GM23338 (cell line): ENCODE data around the gene MROH7. TPM values are rescaled to one million over a fixed set of nuclear protein-coding genes. Genes with fewer than 3 reads are reported as not detected.

Experiments
- ATAC-seq: fragments of 200-7000 bp; cut with Tn5 transposase; 3 replicates; pipeline ENCODE4 v1.9.1; 2020
- DNase-seq: peaks from one replicate; pipeline ENCODE4 v3.0.0-alpha.2; 2015; ENCODE audit warnings: low spot score
- H2AFZ ChIP-seq: fragments of 200-600 bp; sonication (generic); 2 replicates; pipeline ENCODE4 v1.8.0; 2016; ENCODE audit warnings: antibody characterized with exemption, mild to moderate bottlenecking, moderate library complexity
- H3F3A ChIP-seq: fragments of 200-600 bp; sonication (generic); replicated peaks from 2 replicates; pipeline ENCODE4 v1.8.0; 2017; ENCODE audit warnings: antibody characterized with exemption, mixed run types, low read depth
- H3K27ac ChIP-seq: fragments of 200-600 bp; sonication (generic); 2 replicates; pipeline ENCODE4 v1.6.1; 2016; ENCODE audit warnings: low read depth
- H3K27me3 ChIP-seq: fragments of 200-600 bp; sonication (generic); 2 replicates; pipeline ENCODE4 v1.8.0; 2016; ENCODE audit warnings: mild to moderate bottlenecking, mixed run types, moderate library complexity; ENCODE audit not compliant: insufficient read depth
- H3K36me3 ChIP-seq: fragments of 200-600 bp; sonication (generic); 2 replicates; pipeline ENCODE4 v1.8.0; 2016; ENCODE audit warnings: mild to moderate bottlenecking; ENCODE audit not compliant: insufficient read depth
- H3K4me1 ChIP-seq: fragments of 200-600 bp; sonication (generic); 2 replicates; pipeline ENCODE4 v1.8.0; 2016; ENCODE audit warnings: mild to moderate bottlenecking, moderate library complexity; ENCODE audit not compliant: insufficient read depth
- H3K4me2 ChIP-seq: fragments of 200-600 bp; sonication (generic); 2 replicates; pipeline ENCODE4 v1.7.1; 2017; ENCODE audit warnings: mixed run types
- H3K4me3 ChIP-seq: fragments of 200-600 bp; sonication (generic); 2 replicates; pipeline ENCODE4 v1.6.1; 2016; ENCODE audit warnings: mixed run types
- H3K79me2 ChIP-seq: fragments of 200-600 bp; sonication (generic); replicated peaks from 2 replicates; pipeline ENCODE4 v1.8.0; 2017; ENCODE audit warnings: mild to moderate bottlenecking; ENCODE audit not compliant: insufficient read depth
- H3K9me2 ChIP-seq: fragments of 200-600 bp; sonication (generic); 2 replicates; pipeline ENCODE4 v1.8.0; 2017; ENCODE audit not compliant: insufficient read depth
- H4K20me1 ChIP-seq: fragments of 200-600 bp; sonication (generic); replicated peaks from 2 replicates; pipeline ENCODE4 v1.8.0; 2017; ENCODE audit warnings: mild to moderate bottlenecking; ENCODE audit not compliant: insufficient read depth
- H3K27ac Mint-ChIP-seq: 2 replicates; pipeline ENCODE4 v1.8.0; 2020; ENCODE audit warnings: inconsistent platforms, mild to moderate bottlenecking, moderate library complexity, mixed read lengths
- H3K27me3 Mint-ChIP-seq: 3 replicates; pipeline ENCODE4 v1.8.0; 2022; ENCODE audit warnings: low read depth, mild to moderate bottlenecking, moderate library complexity, mixed read lengths, inconsistent platforms; ENCODE audit not compliant: insufficient read depth, poor library complexity
- H3K36me3 Mint-ChIP-seq: 3 replicates; pipeline ENCODE4 v1.8.0; 2021; ENCODE audit warnings: low read depth, mild to moderate bottlenecking, inconsistent platforms, moderate library complexity, mixed read lengths
- H3K4me1 Mint-ChIP-seq: 3 replicates; pipeline ENCODE4 v1.8.0; 2020; ENCODE audit warnings: mild to moderate bottlenecking, inconsistent platforms, mixed read lengths
- H3K4me3 Mint-ChIP-seq: 3 replicates; pipeline ENCODE4 v1.8.0; 2021; ENCODE audit warnings: moderate library complexity, mild to moderate bottlenecking, inconsistent platforms, mixed read lengths
- H3K9me3 Mint-ChIP-seq: 3 replicates; pipeline ENCODE4 v1.8.0; 2020; ENCODE audit warnings: moderate library complexity, mild to moderate bottlenecking, inconsistent platforms, mixed read lengths
- CREB1 ChIP-seq: fragments of 250-450 bp; sonication (Bioruptor Pico); IDR thresholded peaks from 2 replicates; pipeline ENCODE4 v1.5.0; 2020; ENCODE audit warnings: low read depth, mild to moderate bottlenecking, moderate library complexity
- EZH2 ChIP-seq: fragments of 200-600 bp; sonication (generic); IDR thresholded peaks from one replicate; pipeline ENCODE4 v1.8.0; 2017; ENCODE audit warnings: antibody characterized with exemption, mild to moderate bottlenecking, low read depth; ENCODE audit not compliant: unreplicated experiment
- JUNB ChIP-seq: IDR thresholded peaks from one replicate; pipeline ENCODE4 v1.6.1; 2016; ENCODE audit warnings: antibody characterized with exemption; ENCODE audit not compliant: unreplicated experiment
- ZNF114 ChIP-seq: fragments of 250-450 bp; sonication (Bioruptor Pico); IDR thresholded peaks from 2 replicates; pipeline ENCODE4 v1.5.0; 2020; ENCODE audit warnings: mild to moderate bottlenecking, moderate library complexity
- polyA plus RNA-seq: library from polyadenylated mRNA; unstranded; fragments of >200 nt; fragmentation: Nextera tagmentation; extraction: Ambion mirVana; gene quantifications from 2 replicates; pipeline ENCODE4 v1.2.1, GENCODE V29; 2016
- total RNA-seq: library from RNA; depleted of rRNA; stranded (reverse); fragments of >200 nt; shearing (Covaris generic); gene quantifications from 2 replicates; pipeline ENCODE4 v1.2.3, GENCODE V29; 2014
- TF ChIP-seq, protein P1 (sequence below): fragments of 250-450 bp; sonication (Bioruptor Pico); IDR thresholded peaks from 2 replicates; pipeline ENCODE4 v1.5.0; 2020; ENCODE audit warnings: mild to moderate bottlenecking, moderate library complexity
- TF ChIP-seq, protein P2 (sequence below): IDR thresholded peaks from one replicate; pipeline ENCODE4 v1.6.1; 2018; ENCODE audit warnings: antibody characterized with exemption; ENCODE audit not compliant: unreplicated experiment

MROH7 gene
- total and polyA plus RNA-seq, 2 experiments from 2014 or later, result 0.17 TPM; not detected in 1

DNA sequence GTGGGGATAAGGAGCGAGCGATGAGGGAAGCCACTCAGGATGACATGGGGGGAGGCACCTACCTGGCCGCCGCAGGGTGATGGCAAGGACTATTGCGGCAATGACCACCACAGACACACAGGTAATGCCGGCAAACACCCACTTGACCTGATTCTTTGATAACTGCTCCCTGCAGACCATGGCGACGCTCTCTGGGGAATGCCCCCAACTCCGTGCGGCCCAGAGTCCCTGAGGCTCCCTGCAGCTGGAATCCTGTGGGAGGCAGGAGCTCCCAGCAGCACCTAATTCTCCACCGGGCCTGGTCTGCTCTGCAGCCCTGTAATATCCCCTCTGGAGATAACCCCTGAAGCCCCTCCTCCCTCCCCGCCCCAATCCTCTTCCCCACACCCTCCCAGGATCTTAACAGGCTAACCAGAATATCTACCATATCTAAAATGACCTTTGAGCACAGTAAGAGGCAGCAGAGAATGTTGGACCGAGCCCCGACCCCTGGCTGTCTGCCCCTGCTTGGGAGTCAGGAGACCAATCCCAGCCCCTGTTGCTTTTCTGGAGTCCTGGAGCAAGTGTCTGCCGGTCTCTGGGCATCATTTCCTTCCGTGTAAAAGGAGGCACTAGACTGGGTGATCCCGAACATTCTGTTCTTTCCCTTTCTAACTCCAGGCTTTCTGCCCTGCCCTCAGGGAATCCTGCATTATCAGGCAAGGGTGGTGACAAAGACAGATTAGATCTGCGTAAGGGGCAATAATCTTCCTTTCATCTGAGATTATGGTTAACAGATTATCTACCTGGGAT is 18.2 kb upstream of the MROH7 start, which contains the start of gene FAM151A (continued):
- TF ChIP-seq, protein P1, sequence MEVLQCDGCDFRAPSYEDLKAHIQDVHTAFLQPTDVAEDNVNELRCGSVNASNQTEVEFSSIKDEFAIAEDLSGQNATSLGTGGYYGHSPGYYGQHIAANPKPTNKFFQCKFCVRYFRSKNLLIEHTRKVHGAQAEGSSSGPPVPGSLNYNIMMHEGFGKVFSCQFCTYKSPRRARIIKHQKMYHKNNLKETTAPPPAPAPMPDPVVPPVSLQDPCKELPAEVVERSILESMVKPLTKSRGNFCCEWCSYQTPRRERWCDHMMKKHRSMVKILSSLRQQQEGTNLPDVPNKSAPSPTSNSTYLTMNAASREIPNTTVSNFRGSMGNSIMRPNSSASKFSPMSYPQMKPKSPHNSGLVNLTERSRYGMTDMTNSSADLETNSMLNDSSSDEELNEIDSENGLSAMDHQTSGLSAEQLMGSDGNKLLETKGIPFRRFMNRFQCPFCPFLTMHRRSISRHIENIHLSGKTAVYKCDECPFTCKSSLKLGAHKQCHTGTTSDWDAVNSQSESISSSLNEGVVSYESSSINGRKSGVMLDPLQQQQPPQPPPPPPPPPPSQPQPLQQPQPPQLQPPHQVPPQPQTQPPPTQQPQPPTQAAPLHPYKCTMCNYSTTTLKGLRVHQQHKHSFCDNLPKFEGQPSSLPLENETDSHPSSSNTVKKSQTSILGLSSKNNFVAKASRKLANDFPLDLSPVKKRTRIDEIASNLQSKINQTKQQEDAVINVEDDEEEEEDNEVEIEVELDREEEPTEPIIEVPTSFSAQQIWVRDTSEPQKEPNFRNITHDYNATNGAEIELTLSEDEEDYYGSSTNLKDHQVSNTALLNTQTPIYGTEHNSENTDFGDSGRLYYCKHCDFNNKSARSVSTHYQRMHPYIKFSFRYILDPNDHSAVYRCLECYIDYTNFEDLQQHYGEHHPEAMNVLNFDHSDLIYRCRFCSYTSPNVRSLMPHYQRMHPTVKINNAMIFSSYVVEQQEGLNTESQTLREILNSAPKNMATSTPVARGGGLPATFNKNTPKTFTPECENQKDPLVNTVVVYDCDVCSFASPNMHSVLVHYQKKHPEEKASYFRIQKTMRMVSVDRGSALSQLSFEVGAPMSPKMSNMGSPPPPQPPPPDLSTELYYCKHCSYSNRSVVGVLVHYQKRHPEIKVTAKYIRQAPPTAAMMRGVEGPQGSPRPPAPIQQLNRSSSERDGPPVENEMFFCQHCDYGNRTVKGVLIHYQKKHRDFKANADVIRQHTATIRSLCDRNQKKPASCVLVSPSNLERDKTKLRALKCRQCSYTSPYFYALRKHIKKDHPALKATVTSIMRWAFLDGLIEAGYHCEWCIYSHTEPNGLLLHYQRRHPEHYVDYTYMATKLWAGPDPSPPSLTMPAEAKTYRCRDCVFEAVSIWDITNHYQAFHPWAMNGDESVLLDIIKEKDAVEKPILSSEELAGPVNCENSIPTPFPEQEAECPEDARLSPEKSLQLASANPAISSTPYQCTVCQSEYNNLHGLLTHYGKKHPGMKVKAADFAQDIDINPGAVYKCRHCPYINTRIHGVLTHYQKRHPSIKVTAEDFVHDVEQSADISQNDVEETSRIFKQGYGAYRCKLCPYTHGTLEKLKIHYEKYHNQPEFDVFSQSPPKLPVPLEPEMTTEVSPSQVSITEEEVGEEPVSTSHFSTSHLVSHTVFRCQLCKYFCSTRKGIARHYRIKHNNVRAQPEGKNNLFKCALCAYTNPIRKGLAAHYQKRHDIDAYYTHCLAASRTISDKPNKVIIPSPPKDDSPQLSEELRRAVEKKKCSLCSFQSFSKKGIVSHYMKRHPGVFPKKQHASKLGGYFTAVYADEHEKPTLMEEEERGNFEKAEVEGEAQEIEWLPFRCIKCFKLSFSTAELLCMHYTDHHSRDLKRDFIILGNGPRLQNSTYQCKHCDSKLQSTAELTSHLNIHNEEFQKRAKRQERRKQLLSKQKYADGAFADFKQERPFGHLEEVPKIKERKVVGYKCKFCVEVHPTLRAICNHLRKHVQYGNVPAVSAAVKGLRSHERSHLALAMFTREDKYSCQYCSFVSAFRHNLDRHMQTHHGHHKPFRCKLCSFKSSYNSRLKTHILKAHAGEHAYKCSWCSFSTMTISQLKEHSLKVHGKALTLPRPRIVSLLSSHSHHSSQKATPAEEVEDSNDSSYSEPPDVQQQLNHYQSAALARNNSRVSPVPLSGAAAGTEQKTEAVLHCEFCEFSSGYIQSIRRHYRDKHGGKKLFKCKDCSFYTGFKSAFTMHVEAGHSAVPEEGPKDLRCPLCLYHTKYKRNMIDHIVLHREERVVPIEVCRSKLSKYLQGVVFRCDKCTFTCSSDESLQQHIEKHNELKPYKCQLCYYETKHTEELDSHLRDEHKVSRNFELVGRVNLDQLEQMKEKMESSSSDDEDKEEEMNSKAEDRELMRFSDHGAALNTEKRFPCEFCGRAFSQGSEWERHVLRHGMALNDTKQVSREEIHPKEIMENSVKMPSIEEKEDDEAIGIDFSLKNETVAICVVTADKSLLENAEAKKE (CRISPR knock-in tag), result no peak
- TF ChIP-seq EZH2, result no peak
- TF ChIP-seq CREB1 (CRISPR knock-in tag), result no peak

DNA sequence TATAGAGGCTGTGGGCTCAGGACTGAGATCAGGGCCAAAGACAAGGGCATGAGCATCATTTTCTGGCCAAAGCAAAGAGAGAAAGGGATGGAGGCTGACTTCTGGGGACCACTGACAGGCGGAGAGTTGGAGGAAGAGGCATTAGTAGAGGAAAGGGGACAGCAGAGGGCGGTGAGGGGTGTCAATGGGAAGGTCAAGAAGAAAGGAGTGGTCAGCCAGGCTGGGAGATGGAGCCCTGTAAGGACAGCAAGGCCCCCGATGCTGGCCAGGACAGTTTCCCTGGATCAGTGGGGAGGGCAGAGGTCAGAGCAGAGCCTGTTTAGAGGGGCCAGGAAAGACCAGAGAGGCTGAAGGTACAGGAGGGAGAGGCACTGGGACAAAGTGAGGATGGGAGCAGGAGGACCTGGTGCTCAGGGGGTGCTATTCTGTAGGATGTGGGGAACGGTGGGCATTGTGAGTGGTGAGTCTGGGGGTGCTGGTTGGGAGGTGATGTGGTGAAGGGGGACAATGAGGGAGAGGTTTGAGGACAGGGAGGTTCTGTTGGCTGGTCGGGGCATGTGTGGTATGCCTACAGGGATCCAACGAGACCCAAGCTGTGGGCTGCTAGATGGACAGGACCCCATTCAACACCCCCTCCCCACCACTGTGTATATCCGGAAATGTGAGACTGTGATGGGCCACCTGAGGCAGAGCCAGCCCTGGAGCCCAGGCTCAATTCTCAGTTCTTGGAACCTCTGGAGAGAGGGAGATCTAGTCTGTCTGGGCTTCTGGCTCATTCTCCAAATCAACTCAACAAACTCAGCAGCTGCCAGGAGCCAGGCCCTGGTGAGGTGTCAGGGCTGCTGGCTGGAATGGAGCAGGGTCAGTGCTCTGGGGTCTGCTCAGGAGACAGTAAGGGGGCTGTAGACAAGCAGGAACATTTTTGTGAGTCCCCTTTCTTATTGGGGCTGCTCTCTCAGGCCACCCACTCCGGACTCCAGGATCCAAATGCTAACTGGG is 16.8 kb upstream of the MROH7 start:
- Mint-ChIP-seq H3K27me3 (peaks cover 5% of the 10 kb centered on the region), H3K27ac (no peak overlapping the region), H3K9me3 (no peaks in the 10 kb centered on the region), H3K36me3 (no peaks in the 10 kb centered on the region), H3K4me3 (no peak overlapping the region), H3K4me1 (no peaks in the 10 kb centered on the region)
- Histone ChIP-seq H3K4me1 (no peaks in the 10 kb centered on the region), H4K20me1 (no peaks in the 10 kb centered on the region), H3K27me3 (no peaks in the 10 kb centered on the region), H3K4me3 (no peak overlapping the region), H3K27ac (no peak overlapping the region), H3F3A (no peaks in the 10 kb centered on the region), H2AFZ (no peak overlapping the region), H3K9me2 (no peaks in the 10 kb centered on the region), H3K36me3 (no peaks in the 10 kb centered on the region), H3K4me2 (no peak overlapping the region), H3K79me2 (no peaks in the 10 kb centered on the region)
- ATAC-seq (no peak), DNase-seq (no peak)
- TF ChIP-seq JUNB (no peak), EZH2 (no peak), ZNF114 (CRISPR knock-in tag) (no peak)
- TF ChIP-seq, protein P2, sequence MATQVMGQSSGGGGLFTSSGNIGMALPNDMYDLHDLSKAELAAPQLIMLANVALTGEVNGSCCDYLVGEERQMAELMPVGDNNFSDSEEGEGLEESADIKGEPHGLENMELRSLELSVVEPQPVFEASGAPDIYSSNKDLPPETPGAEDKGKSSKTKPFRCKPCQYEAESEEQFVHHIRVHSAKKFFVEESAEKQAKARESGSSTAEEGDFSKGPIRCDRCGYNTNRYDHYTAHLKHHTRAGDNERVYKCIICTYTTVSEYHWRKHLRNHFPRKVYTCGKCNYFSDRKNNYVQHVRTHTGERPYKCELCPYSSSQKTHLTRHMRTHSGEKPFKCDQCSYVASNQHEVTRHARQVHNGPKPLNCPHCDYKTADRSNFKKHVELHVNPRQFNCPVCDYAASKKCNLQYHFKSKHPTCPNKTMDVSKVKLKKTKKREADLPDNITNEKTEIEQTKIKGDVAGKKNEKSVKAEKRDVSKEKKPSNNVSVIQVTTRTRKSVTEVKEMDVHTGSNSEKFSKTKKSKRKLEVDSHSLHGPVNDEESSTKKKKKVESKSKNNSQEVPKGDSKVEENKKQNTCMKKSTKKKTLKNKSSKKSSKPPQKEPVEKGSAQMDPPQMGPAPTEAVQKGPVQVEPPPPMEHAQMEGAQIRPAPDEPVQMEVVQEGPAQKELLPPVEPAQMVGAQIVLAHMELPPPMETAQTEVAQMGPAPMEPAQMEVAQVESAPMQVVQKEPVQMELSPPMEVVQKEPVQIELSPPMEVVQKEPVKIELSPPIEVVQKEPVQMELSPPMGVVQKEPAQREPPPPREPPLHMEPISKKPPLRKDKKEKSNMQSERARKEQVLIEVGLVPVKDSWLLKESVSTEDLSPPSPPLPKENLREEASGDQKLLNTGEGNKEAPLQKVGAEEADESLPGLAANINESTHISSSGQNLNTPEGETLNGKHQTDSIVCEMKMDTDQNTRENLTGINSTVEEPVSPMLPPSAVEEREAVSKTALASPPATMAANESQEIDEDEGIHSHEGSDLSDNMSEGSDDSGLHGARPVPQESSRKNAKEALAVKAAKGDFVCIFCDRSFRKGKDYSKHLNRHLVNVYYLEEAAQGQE, result no peak
